Esophagus mucosa (tissue), 1 donor: ENCODE results near the gene GATA2. TPM values are rescaled to one million over a fixed set of nuclear protein-coding genes. Genes with fewer than 3 reads are reported as not detected.
A peak's percentile ranks its signal among the peaks of the same experiment; 100 is the strongest.

ENCODE experiments used
- ATAC-seq: fragments of 200-7000 bp; cut with Tn5 transposase; one replicate; pipeline ENCODE4 v1.9.1; 2020
- total RNA-seq: library from RNA; stranded (reverse); gene quantifications from one replicate; pipeline ENCODE4 v1.2.4, GENCODE V29; 2023
- donor health status: DM: yes; HTN: yes; CAD: no.

Gene GATA2
- total RNA-seq, 1 donor from 2014 or later, result 1.1 TPM

- peak; percentile 64 for ATAC-seq
Observed at GRCh38 chr3:128487813-128488635, 5.0 kb downstream of the GATA2 start.

- no peak for ATAC-seq
Observed at GRCh38 chr3:128487538-128487812, 5.5 kb downstream of the GATA2 start.

- no peak for ATAC-seq
Observed at GRCh38 chr3:128486681-128487537, 6.1 kb downstream of the GATA2 start.

GRCh38 chr3:128486205-128486628 is 6.8 kb downstream of the GATA2 start:
- no peak for ATAC-seq

- ATAC-seq, result no peak
Observed at GRCh38 chr3:128485282-128486204, 7.5 kb downstream of the GATA2 start.

GRCh38 chr3:128484404-128485281 is 8.4 kb downstream of the GATA2 start:
- no peak for ATAC-seq

- no peak for ATAC-seq
Observed at GRCh38 chr3:128483657-128484403, 9.2 kb downstream of the GATA2 start.

- peak; percentile 9 for ATAC-seq
Observed at GRCh38 chr3:128482666-128483656, 10.0 kb downstream of the GATA2 start.

GRCh38 chr3:128482175-128482574 is 10.8 kb downstream of the GATA2 start:
- ATAC-seq, result no peak

GRCh38 chr3:128481438-128481942 is 11.5 kb downstream of the GATA2 start:
- ATAC-seq, result peak; percentile 15

- peak; percentile 11 for ATAC-seq
Observed at GRCh38 chr3:128480717-128481437, 12.1 kb downstream of the GATA2 start.

GRCh38 chr3:128480278-128480677 is 12.7 kb downstream of the GATA2 start:
- peak; percentile 11 for ATAC-seq

GRCh38 chr3:128479558-128480086 is 13.4 kb downstream of the GATA2 start:
- no peak for ATAC-seq

- ATAC-seq, result no peak
Observed at GRCh38 chr3:128478576-128479506, 14.2 kb downstream of the GATA2 start.

GRCh38 chr3:128476659-128477058 is 16.3 kb downstream of the GATA2 start:
- no peak for ATAC-seq

- ATAC-seq, result no peak
Observed at GRCh38 chr3:128475355-128475754, 17.6 kb downstream of the GATA2 start.

GRCh38 chr3:128473737-128474136 is 19.3 kb downstream of the GATA2 start:
- no peak for ATAC-seq
